ENCODE results near the gene NHLH1.

DNA sequence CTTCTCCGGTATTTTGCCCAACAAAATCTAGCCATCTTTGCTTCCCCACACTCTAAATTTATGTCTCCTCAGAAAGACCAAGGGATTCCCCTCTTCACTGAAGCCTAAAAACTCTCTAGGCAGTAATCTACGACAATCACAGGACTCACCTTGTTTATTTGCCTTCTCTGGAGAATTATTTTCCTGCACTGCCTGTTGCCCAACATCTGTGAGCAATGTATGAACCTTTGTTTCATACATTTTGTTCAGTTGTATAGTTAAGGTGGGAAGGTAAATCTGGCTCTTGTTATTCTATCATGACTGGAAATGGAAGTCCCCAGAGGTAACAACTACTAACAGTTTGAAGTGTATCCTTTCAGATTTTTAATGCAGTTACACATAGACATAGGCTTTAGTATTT is 26.0 kb upstream of the NHLH1 start:
- TF ChIP-seq CTCF (IDR thresholded peaks at IDR 0.05; ENCODE audit: insufficient read depth, low read length) (no peak), POLR2AphosphoS5 (IDR thresholded peaks at IDR 0.05; ENCODE audit: low read depth) (no peak), SPI1 (IDR thresholded peaks at IDR 0.05; ENCODE audit: borderline replicate concordance, low read depth) (no peak), REST (IDR thresholded peaks at IDR 0.05; ENCODE audit: insufficient replicate concordance, low read depth) (no peak), GABPA (IDR thresholded peaks at IDR 0.05; ENCODE audit: low read depth) (no peak)

Data from HL-60 (cell line).